Measurements from ENCODE around the gene GRSF1.

The GRSF1 gene

DNA sequence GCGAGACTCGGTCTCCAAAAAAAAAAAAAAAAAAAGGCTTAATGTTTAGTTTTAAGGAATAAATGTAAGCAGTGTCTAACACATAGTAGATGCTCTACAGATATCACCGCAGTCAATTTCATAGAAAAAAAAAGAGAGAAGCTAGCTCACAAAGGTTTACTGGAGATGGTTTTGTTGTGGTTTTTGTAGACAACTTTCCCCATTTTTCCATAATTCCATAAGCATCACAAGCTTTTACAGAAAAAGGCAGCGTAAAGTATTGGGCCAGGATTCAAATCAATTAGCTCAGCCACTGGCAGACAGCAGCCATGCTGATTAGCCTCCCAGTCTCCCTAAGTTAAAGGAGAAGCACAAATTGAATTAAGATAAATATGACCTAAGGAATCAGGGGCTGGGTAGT lies 1.5 kb downstream of the GRSF1 start:
- DNase-seq (ENCODE audit: insufficient read length, low spot score): no peak
- FAIRE-seq: no peak
- no peak for TF ChIP-seq POLR2A (IDR thresholded peaks at IDR 0.05; ENCODE audit: low read depth, low read length)
- no peak for TF ChIP-seq SPI1 (IDR thresholded peaks at IDR 0.05; ENCODE audit: low read depth, low read length)
- TF ChIP-seq POU2F2 (IDR thresholded peaks at IDR 0.05; ENCODE audit: low read depth, low read length): no peak
- TF ChIP-seq TAF1 (IDR thresholded peaks at IDR 0.05; ENCODE audit: low read depth, low read length): no peak
- no peak for TF ChIP-seq PAX5 (IDR thresholded peaks at IDR 0.05; ENCODE audit: insufficient read depth, low read length, severe bottlenecking)
- TF ChIP-seq POLR2AphosphoS5 (IDR thresholded peaks at IDR 0.05; ENCODE audit: low read depth, low read length): no peak

DNA sequence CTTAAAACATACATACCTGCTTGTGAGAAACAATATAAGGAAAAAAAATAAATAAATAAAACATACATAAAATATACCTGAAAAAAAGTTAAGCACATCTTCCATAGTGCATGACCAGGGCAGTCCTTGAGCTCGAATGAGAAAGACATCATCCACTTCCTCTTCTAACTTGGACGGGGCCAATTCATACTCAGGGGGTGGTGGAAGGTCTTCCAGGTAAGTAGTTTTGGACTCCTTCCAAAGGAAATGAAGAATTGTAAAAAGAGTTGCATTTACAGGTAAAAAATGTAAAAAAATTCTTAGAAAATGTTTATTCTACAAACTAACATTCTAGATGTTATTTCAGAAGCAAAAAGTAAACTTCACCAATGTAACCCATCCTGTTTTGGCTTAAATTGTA lies 3.6 kb downstream of the GRSF1 start:
- TF ChIP-seq PAX5 (IDR thresholded peaks at IDR 0.05; ENCODE audit: insufficient read depth, low read length, severe bottlenecking) (no peak), SPI1 (IDR thresholded peaks at IDR 0.05; ENCODE audit: low read depth, low read length) (peak; percentile 84)
- FAIRE-seq: no peak

DNA sequence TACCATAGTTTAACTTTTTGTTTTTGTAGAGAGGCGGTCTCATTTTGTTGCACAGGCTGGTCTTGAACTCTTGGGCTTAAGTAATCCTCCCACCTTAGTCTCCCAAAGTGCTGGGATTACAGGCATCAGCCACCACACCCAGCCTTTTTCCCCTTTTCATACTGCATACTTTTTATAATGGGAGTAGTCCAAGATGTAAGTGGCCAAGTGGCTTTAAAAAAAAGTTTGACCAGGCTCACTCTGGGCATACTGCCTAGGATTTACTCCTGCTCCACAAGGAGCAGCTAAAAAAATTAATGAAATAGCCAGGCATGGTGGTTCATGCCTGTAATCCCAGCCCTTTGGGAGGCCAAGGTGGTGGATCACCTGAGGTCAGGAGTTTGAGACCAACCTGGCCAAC lies 6.0 kb downstream of the GRSF1 start:
- no peak for FAIRE-seq
- DNase-seq (ENCODE audit: insufficient read length, low spot score): no peak
- no peak for TF ChIP-seq TAF1 (IDR thresholded peaks at IDR 0.05; ENCODE audit: low read depth, low read length)

More for the DNA sequence above, 3.6 kb downstream of the GRSF1 start:
- no peak for DNase-seq (ENCODE audit: insufficient read length, low spot score)

DNA sequence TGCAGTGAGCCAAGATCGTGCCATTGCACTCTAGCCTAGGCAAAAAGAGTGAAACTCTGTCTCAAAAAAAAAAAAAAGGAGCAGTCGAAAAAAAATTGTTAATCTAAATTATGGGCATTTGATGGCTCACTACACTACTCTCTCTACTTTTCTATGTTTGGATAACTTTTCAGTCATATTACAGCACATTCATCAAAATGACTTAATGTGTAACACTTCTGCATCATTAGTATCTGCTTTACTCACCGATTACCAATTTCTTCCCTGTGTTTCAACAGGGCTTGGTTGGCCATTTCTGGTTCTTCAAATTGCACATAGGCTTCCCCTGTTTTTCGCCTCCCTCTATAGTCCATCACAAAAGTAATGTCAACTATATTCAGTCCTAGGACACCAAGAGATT lies 8.4 kb downstream of the GRSF1 start:
- TF ChIP-seq PAX5 (IDR thresholded peaks at IDR 0.05; ENCODE audit: insufficient read depth, low read length, severe bottlenecking) (no peak), SPI1 (IDR thresholded peaks at IDR 0.05; ENCODE audit: low read depth, low read length) (no peak), TAF1 (IDR thresholded peaks at IDR 0.05; ENCODE audit: low read depth, low read length) (no peak), POU2F2 (IDR thresholded peaks at IDR 0.05; ENCODE audit: low read depth, low read length) (no peak), POLR2A (IDR thresholded peaks at IDR 0.05; ENCODE audit: low read depth, low read length) (no peak), POLR2AphosphoS5 (IDR thresholded peaks at IDR 0.05; ENCODE audit: low read depth, low read length) (no peak)
- DNase-seq (ENCODE audit: insufficient read length, low spot score): no peak
- no peak for FAIRE-seq

DNA sequence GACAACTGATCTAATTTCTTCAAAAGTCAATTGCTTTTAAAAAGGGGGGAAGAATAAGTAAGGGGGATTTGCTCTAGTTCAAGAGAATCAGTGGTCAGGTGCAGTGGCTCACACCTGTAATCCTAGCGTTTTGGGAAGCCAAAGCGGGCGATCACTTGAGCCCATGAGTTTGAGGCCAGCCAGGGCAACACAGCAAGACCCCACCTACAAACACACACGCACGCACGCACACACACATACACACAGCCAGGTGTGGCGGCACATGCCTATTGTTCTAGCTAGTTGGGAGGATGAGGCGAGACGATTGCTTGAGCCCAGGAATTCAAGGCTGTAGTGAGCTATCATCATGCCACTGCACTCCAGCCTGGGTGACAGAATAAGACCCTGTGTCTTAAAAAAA lies 9.6 kb downstream of the GRSF1 start:
- DNase-seq (ENCODE audit: insufficient read length, low spot score) (no peak), FAIRE-seq (no peak)
- TF ChIP-seq POLR2A (IDR thresholded peaks at IDR 0.05; ENCODE audit: low read depth, low read length): no peak
- no peak for TF ChIP-seq TAF1 (IDR thresholded peaks at IDR 0.05; ENCODE audit: low read depth, low read length)
- TF ChIP-seq POU2F2 (IDR thresholded peaks at IDR 0.05; ENCODE audit: low read depth, low read length): no peak
- TF ChIP-seq PAX5 (IDR thresholded peaks at IDR 0.05; ENCODE audit: insufficient read depth, low read length, severe bottlenecking): no peak
- no peak for TF ChIP-seq SPI1 (IDR thresholded peaks at IDR 0.05; ENCODE audit: low read depth, low read length)
- TF ChIP-seq POLR2AphosphoS5 (IDR thresholded peaks at IDR 0.05; ENCODE audit: low read depth, low read length): no peak

DNA sequence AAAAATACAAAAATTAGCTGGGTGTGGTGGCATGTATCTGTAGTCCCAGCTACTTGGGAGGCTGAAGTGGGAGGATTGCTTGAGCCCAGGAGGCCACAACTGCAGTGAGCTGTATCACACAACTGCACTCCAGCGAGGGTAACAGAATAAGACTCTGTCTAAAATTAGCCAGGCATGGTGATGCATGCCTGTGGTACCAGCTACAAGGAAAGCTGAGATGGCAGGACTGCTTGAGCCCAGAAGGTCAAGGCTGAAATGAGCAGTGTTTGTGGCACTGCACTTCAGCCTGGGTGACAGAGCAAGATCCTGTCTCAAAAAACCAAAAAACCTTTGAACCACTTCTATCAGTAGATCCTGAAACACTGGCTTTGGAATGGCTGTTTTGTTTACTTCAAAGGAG lies 10.2 kb downstream of the GRSF1 start:
- TF ChIP-seq POLR2A (IDR thresholded peaks at IDR 0.05; ENCODE audit: low read depth, low read length) (no peak), PAX5 (IDR thresholded peaks at IDR 0.05; ENCODE audit: insufficient read depth, low read length, severe bottlenecking) (no peak), TAF1 (IDR thresholded peaks at IDR 0.05; ENCODE audit: low read depth, low read length) (no peak), POU2F2 (IDR thresholded peaks at IDR 0.05; ENCODE audit: low read depth, low read length) (no peak), SPI1 (IDR thresholded peaks at IDR 0.05; ENCODE audit: low read depth, low read length) (no peak), POLR2AphosphoS5 (IDR thresholded peaks at IDR 0.05; ENCODE audit: low read depth, low read length) (no peak)
- peak; percentile 13 for FAIRE-seq
- DNase-seq (ENCODE audit: insufficient read length, low spot score): no peak

DNA sequence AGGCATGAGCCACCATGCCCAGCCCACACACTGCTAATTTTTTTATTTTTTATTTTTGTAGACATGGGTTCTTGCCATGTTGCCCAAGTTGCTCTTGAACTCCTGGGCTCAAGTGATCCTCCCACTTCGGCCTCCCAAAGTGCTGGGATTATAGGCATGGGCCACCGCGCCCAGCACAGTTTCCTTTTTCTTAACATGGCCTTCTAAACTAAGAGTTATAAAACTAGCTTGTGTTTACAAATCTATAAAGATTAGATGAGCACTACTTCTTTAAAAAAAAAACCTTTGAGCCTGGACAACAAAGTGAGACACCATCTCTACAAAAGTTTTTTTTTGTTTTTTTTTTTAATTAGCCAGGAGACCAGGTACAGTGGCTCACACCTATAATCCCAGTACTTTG lies 10.7 kb downstream of the GRSF1 start:
- DNase-seq (ENCODE audit: insufficient read length, low spot score): no peak
- no peak for FAIRE-seq
- no peak for TF ChIP-seq SPI1 (IDR thresholded peaks at IDR 0.05; ENCODE audit: low read depth, low read length)
- no peak for TF ChIP-seq PAX5 (IDR thresholded peaks at IDR 0.05; ENCODE audit: insufficient read depth, low read length, severe bottlenecking)
- no peak for TF ChIP-seq POLR2A (IDR thresholded peaks at IDR 0.05; ENCODE audit: low read depth, low read length)
- no peak for TF ChIP-seq POLR2AphosphoS5 (IDR thresholded peaks at IDR 0.05; ENCODE audit: low read depth, low read length)
- no peak for TF ChIP-seq TAF1 (IDR thresholded peaks at IDR 0.05; ENCODE audit: low read depth, low read length)
- no peak for TF ChIP-seq POU2F2 (IDR thresholded peaks at IDR 0.05; ENCODE audit: low read depth, low read length)

DNA sequence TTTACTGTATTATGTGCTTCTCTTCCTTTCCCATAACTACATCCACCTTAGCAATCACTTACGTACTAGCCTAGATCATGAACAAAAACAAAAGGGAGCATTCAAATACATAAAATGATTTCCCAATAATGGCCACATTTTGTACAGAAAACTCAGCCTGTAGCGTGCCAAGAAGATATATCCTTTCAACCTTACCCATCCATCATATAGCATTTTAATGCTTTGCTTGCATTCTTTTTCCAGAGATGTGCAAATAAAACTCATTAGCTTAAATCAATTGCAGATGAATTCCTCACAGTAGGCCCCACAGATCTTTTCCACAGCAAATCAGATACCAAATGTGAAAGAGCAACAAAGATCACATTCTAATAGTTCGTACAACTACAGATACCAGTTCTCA lies 20.8 kb downstream of the GRSF1 start:
- no peak for DNase-seq (ENCODE audit: insufficient read length, low spot score)
- no peak for TF ChIP-seq SPI1 (IDR thresholded peaks at IDR 0.05; ENCODE audit: low read depth, low read length)
- no peak for FAIRE-seq

DNA sequence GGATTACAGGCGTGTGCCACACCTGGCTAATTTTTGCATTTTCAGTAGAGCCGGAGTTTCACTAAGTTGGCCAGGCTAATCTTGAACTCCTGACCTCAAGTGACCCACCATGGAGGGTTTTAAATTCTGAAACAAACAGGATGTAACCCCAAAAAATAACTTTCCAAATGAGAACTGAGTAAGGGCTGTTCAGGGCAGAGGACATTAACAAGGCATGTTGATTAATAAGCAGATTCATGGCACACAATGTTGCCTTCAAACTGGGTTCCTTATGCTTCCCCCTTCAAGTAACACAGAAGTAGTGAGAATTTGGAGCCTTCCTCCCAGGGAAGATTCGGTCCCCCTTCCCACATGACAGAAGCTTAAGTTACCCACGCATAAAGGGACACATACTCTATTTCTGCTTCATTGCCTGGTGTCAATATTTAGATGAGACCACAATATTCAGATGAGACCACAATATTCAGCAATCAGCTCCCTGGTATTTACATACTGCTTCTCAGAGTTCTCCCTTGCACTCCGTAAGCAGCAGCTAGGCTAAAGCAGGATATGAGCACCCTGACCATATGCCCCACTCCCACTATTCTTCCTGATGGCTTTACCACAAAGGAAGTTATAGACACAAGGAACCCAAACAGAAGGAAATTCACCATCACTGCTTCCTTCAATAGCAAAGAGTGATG lies 21.4 kb downstream of the GRSF1 start:
- no peak for DNase-seq (ENCODE audit: insufficient read length, low spot score)
- FAIRE-seq: peak; percentile 86
- TF ChIP-seq POLR2A (IDR thresholded peaks at IDR 0.05; ENCODE audit: low read depth, low read length) (no peak), POU2F2 (IDR thresholded peaks at IDR 0.05; ENCODE audit: low read depth, low read length) (peak; percentile 98), POLR2AphosphoS5 (IDR thresholded peaks at IDR 0.05; ENCODE audit: low read depth, low read length) (no peak; the same call in 1 of the 2 replicates), PAX5 (IDR thresholded peaks at IDR 0.05; ENCODE audit: insufficient read depth, low read length, severe bottlenecking) (no peak)

DNA sequence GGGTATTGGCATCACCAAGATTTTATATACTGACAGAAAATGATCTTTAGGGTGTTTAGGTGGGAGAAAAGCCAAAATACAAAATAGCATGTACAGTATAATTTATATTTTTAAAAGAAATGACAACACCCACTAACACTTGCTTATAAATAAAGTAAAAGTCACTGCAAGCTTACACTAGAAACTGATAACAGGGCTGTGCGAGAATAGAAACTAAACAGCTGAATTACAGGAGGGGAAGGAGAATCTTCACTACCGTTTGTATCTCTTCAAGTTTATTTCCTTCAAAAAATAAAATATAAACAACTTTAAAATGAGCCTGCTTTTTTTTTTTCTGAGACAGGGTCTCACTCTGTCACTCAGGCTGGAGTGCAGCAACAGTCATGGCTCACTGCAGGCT lies 22.8 kb downstream of the GRSF1 start:
- FAIRE-seq: no peak
- no peak for DNase-seq (ENCODE audit: insufficient read length, low spot score)
- TF ChIP-seq SPI1 (IDR thresholded peaks at IDR 0.05; ENCODE audit: low read depth, low read length): no peak
- TF ChIP-seq POU2F2 (IDR thresholded peaks at IDR 0.05; ENCODE audit: low read depth, low read length): no peak
- TF ChIP-seq POLR2A (IDR thresholded peaks at IDR 0.05; ENCODE audit: low read depth, low read length): no peak
- TF ChIP-seq TAF1 (IDR thresholded peaks at IDR 0.05; ENCODE audit: low read depth, low read length): no peak
- no peak for TF ChIP-seq PAX5 (IDR thresholded peaks at IDR 0.05; ENCODE audit: insufficient read depth, low read length, severe bottlenecking)
- TF ChIP-seq POLR2AphosphoS5 (IDR thresholded peaks at IDR 0.05; ENCODE audit: low read depth, low read length): no peak

DNA sequence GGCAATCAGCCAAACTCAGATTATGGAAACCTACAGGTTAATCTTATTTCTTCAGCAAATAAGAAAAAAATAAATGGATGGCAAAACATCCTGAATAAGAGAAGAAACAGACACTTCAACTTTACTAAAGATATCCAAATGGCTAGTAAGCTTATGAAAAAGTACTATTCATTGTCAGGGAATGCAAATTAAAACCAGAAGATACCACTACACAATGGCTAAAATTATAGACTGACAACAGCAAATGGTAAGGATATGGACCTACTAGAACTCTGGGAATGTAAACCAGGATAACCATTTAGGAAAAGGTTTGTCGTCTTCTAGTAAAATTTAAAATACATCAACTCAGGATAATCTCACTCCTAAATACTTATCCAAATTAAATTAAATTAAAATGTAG lies 24.3 kb downstream of the GRSF1 start:
- TF ChIP-seq PAX5 (IDR thresholded peaks at IDR 0.05; ENCODE audit: insufficient read depth, low read length, severe bottlenecking) (no peak), SPI1 (IDR thresholded peaks at IDR 0.05; ENCODE audit: low read depth, low read length) (no peak), POLR2AphosphoS5 (IDR thresholded peaks at IDR 0.05; ENCODE audit: low read depth, low read length) (no peak), POU2F2 (IDR thresholded peaks at IDR 0.05; ENCODE audit: low read depth, low read length) (no peak), TAF1 (IDR thresholded peaks at IDR 0.05; ENCODE audit: low read depth, low read length) (no peak)
- FAIRE-seq (no peak), DNase-seq (ENCODE audit: insufficient read length, low spot score) (no peak)
